HepG2 (cell line): ENCODE measurements around the gene YIPF3. TPM values are rescaled to one million over a fixed set of nuclear protein-coding genes. Genes with fewer than 3 reads are reported as not detected.

ENCODE experiments used
- E2F1 ChIP-seq: sonication (generic); formaldehyde crosslinking; IDR thresholded peaks from 2 replicates; pipeline ENCODE4 v1.5.0; 2020; ENCODE audit warnings: missing genetic modification reagents
- FOXO1 ChIP-seq: sonication (generic); formaldehyde crosslinking; IDR thresholded peaks from 2 replicates; pipeline ENCODE4 v1.4.0; 2020; ENCODE audit warnings: missing genetic modification reagents
- HHEX ChIP-seq: IDR thresholded peaks from 2 replicates; pipeline ENCODE4 v1.6.1; 2016; ENCODE audit warnings: control low read depth
- HNRNPL ChIP-seq: fragments of 200-400 bp; formaldehyde crosslinking; IDR thresholded peaks from 2 replicates; pipeline ENCODE4 v1.6.1; 2017; ENCODE audit warnings: mild to moderate bottlenecking, low read depth, low read length
- JUND ChIP-seq: sonication (generic); formaldehyde crosslinking; IDR thresholded peaks from 2 replicates; pipeline ENCODE4 v1.8.0; 2022; ENCODE audit warnings: mild to moderate bottlenecking, missing genetic modification reagents
- KMT2A ChIP-seq: sonication (generic); formaldehyde crosslinking; IDR thresholded peaks from 2 replicates; pipeline ENCODE4 v1.4.0; 2020; ENCODE audit warnings: missing genetic modification reagents
- PATZ1 ChIP-seq: sonication (generic); formaldehyde crosslinking; IDR thresholded peaks from 2 replicates; pipeline ENCODE4 v1.4.0; 2020; ENCODE audit warnings: missing genetic modification reagents
- PHF21A ChIP-seq: sonication (generic); formaldehyde crosslinking; IDR thresholded peaks from 2 replicates; pipeline ENCODE4 v1.5.0; 2020; ENCODE audit warnings: mild to moderate bottlenecking, missing genetic modification reagents
- RFX3 ChIP-seq: IDR thresholded peaks from 2 replicates; pipeline ENCODE4 v1.6.1; 2016; ENCODE audit warnings: missing biosample characterization, missing genetic modification reagents
- SALL2 ChIP-seq: sonication (generic); formaldehyde crosslinking; IDR thresholded peaks from 2 replicates; pipeline ENCODE4 v1.8.1; 2023; ENCODE audit warnings: mild to moderate bottlenecking, missing genetic modification reagents, inconsistent platforms
- SNAPC2 ChIP-seq: sonication (generic); formaldehyde crosslinking; IDR thresholded peaks from 2 replicates; pipeline ENCODE4 v1.8.1; 2022; ENCODE audit warnings: mild to moderate bottlenecking, missing genetic modification reagents
- SOX5 ChIP-seq: IDR thresholded peaks from 2 replicates; pipeline ENCODE4 v1.6.1; 2016; ENCODE audit warnings: borderline replicate concordance
- SP2 ChIP-seq: sonication (generic); formaldehyde crosslinking; IDR thresholded peaks from 2 replicates; pipeline ENCODE4 v1.5.1; 2020; ENCODE audit warnings: mild to moderate bottlenecking, missing genetic modification reagents
- ZNF143 ChIP-seq: sonication (generic); formaldehyde crosslinking; IDR thresholded peaks from 2 replicates; pipeline ENCODE4 v1.4.0; 2020; ENCODE audit warnings: missing genetic modification reagents
- ZNF160 ChIP-seq: sonication (generic); formaldehyde crosslinking; IDR thresholded peaks from 2 replicates; pipeline ENCODE4 v1.8.0; 2022; ENCODE audit warnings: mild to moderate bottlenecking, inconsistent platforms, missing genetic modification reagents
- ZNF569 ChIP-seq: sonication (generic); formaldehyde crosslinking; IDR thresholded peaks from 2 replicates; pipeline ENCODE4 v1.5.0; 2020; ENCODE audit warnings: mild to moderate bottlenecking, missing genetic modification reagents, moderate library complexity, borderline replicate concordance
- ZNF704 ChIP-seq: sonication (generic); formaldehyde crosslinking; IDR thresholded peaks from 2 replicates; pipeline ENCODE4 v1.8.1; 2023; ENCODE audit warnings: mild to moderate bottlenecking, inconsistent platforms, moderate library complexity, missing genetic modification reagents, borderline replicate concordance
- ZNF761 ChIP-seq: sonication (generic); formaldehyde crosslinking; conservative IDR thresholded peaks from 2 replicates; pipeline ENCODE4 v1.4.0; 2020; ENCODE audit warnings: mild to moderate bottlenecking, missing genetic modification reagents
- polyA plus RNA-seq, 8 experiments: library from polyadenylated mRNA; depleted of rRNA in 3 of 8; stranded (reverse) in 7 of 8; unstranded in 1 of 8; fragments of >200 nt; fragmentation: Illumina TruSeq in 4 of 8; extraction: Trizol in 4 of 8; gene quantifications; 2 replicates each; pipeline versions ENCODE4 v1.2.1 to v1.2.3, GENCODE V29; 2011 to 2016; ENCODE audit warnings: low read depth in 4 of 8, missing spikeins in 1 of 8, mixed read lengths in 1 of 8; ENCODE audit not compliant: insufficient read depth in 1 of 8
- total RNA-seq, 5 experiments: library from RNA; depleted of rRNA; stranded (reverse); fragments of >200 nt; fragmentation: Illumina TruSeq; extraction: Trizol; gene quantifications; 2 replicates each; pipeline ENCODE4 v1.2.3, GENCODE V29; 2016; ENCODE audit warnings: low read depth in 1 of 5
- TF ChIP-seq, protein P1 (sequence below): IDR thresholded peaks from 2 replicates; pipeline ENCODE4 v1.6.1; 2016; ENCODE audit warnings: low read depth, borderline replicate concordance
- TF ChIP-seq, protein P2 (sequence below): sonication (generic); formaldehyde crosslinking; IDR thresholded peaks from 2 replicates; pipeline ENCODE4 v1.4.0; 2020; ENCODE audit warnings: missing genetic modification reagents, borderline replicate concordance
- TF ChIP-seq, protein P3 (sequence below): sonication (generic); formaldehyde crosslinking; IDR thresholded peaks from 2 replicates; pipeline ENCODE4 v1.9.0; 2021; ENCODE audit warnings: missing genetic modification reagents, mild to moderate bottlenecking, borderline replicate concordance

Gene YIPF3
- total and polyA plus RNA-seq, 2 of the 13 experiments (the other 11 are each of a cell fraction or from before 2014, with no cell fraction given): 107 to 206 TPM

DNA sequence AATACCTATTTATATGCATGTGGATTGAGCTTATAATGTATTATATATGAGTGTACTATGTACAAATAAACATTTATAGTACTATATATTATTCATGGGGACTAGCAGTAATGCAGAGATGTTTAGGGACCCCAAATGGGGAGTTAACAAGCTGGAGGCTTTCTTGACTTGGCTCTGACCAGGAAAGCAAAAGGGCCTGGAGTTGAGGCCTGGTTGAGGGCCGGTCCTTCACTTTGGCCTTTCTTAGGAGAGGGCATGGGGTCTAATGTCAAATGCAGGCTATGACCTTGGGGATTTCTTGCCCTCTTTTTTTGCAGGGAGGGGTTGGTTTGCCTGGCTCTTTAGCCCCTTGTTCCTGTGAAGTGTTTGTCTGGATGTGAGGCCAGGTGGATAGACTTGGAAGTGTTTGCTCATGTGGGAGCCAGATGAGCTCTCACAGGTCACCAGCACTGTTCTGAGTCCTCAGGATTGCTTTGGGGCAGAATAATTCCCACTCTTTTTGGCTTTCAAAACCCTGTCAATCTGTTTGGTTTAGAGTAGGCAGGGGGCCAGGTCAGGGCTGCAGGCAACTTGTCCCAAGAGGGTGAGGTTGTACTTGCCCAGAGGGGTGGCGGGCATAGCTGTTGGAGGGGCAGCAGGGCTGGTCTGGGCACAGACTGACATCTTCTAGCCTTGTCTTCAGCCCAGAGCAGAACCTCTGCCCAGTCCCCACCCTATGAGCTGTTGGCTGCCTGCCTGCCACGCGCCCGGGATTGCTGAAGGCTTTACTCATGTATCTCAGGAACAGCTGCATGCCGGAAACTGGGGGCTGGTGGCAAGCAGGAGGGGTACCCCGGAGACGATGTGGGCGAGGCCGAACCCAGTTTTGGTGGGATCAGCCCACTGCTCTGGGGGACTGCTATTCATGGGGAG lies 24.7 kb downstream of the YIPF3 start (continued):
- TF ChIP-seq, protein P1, sequence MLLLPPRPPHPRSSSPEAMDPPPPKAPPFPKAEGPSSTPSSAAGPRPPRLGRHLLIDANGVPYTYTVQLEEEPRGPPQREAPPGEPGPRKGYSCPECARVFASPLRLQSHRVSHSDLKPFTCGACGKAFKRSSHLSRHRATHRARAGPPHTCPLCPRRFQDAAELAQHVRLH (CRISPR knock-in tag): no peak
- no peak for TF ChIP-seq ZNF761 (CRISPR knock-in tag)
- no peak for TF ChIP-seq SOX5 (CRISPR knock-in tag)
- TF ChIP-seq FOXO1 (CRISPR knock-in tag): no peak
- TF ChIP-seq, protein P2, sequence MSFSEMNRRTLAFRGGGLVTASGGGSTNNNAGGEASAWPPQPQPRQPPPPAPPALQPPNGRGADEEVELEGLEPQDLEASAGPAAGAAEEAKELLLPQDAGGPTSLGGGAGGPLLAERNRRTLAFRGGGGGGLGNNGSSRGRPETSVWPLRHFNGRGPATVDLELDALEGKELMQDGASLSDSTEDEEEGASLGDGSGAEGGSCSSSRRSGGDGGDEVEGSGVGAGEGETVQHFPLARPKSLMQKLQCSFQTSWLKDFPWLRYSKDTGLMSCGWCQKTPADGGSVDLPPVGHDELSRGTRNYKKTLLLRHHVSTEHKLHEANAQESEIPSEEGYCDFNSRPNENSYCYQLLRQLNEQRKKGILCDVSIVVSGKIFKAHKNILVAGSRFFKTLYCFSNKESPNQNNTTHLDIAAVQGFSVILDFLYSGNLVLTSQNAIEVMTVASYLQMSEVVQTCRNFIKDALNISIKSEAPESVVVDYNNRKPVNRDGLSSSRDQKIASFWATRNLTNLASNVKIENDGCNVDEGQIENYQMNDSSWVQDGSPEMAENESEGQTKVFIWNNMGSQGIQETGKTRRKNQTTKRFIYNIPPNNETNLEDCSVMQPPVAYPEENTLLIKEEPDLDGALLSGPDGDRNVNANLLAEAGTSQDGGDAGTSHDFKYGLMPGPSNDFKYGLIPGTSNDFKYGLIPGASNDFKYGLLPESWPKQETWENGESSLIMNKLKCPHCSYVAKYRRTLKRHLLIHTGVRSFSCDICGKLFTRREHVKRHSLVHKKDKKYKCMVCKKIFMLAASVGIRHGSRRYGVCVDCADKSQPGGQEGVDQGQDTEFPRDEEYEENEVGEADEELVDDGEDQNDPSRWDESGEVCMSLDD: no peak
- no peak for TF ChIP-seq E2F1
- no peak for TF ChIP-seq KMT2A (CRISPR knock-in tag)
- no peak for TF ChIP-seq PHF21A (CRISPR knock-in tag)
- TF ChIP-seq SNAPC2 (CRISPR knock-in tag): peak; percentile 63; the same call in 1 of the 2 replicates
- TF ChIP-seq SALL2 (CRISPR knock-in tag): no peak
- no peak for TF ChIP-seq SP2 (CRISPR knock-in tag)
- TF ChIP-seq, protein P3, sequence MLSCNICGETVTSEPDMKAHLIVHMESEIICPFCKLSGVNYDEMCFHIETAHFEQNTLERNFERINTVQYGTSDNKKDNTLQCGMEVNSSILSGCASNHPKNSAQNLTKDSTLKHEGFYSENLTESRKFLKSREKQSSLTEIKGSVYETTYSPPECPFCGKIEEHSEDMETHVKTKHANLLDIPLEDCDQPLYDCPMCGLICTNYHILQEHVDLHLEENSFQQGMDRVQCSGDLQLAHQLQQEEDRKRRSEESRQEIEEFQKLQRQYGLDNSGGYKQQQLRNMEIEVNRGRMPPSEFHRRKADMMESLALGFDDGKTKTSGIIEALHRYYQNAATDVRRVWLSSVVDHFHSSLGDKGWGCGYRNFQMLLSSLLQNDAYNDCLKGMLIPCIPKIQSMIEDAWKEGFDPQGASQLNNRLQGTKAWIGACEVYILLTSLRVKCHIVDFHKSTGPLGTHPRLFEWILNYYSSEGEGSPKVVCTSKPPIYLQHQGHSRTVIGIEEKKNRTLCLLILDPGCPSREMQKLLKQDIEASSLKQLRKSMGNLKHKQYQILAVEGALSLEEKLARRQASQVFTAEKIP (CRISPR knock-in tag): no peak
- TF ChIP-seq JUND (CRISPR knock-in tag): no peak
- TF ChIP-seq ZNF143: no peak
- TF ChIP-seq HHEX: no peak
- peak; percentile 81 for TF ChIP-seq PATZ1 (CRISPR knock-in tag)
- peak; percentile 76 for TF ChIP-seq HNRNPL
- TF ChIP-seq ZNF160 (CRISPR knock-in tag): no peak
- TF ChIP-seq ZNF704 (CRISPR knock-in tag): no peak
- no peak for TF ChIP-seq ZNF569 (CRISPR knock-in tag)
- TF ChIP-seq RFX3 (CRISPR knock-in tag): no peak
